Vagina (tissue), 2 donors: ENCODE results near the gene COBL.

ENCODE experiments used
- CTCF ChIP-seq, 3 experiments: fragments of 450-650 bp in 2 of 3; fragments of 200-600 bp in 1 of 3; sonication (generic) in 1 of 3; IDR thresholded peaks; one replicate each; pipeline ENCODE4 v1.5.1; 2017 to 2019; ENCODE audit warnings: antibody characterized with exemption in 3 of 3, mild to moderate bottlenecking in 2 of 3, moderate library complexity in 2 of 3
- POLR2A ChIP-seq, 2 donors: fragments of 450-650 bp; IDR thresholded peaks; one replicate each; pipeline ENCODE4 v1.6.1; 2017; ENCODE audit warnings: antibody characterized with exemption in 2 of 2, mild to moderate bottlenecking in 2 of 2, moderate library complexity in 2 of 2
- POLR2AphosphoS5 ChIP-seq, 2 donors: sonication (generic); formaldehyde crosslinking; IDR thresholded peaks; one replicate each; pipeline ENCODE4 v1.9.0; 2017; ENCODE audit warnings: antibody characterized with exemption in 2 of 2, mild to moderate bottlenecking in 2 of 2, low read depth in 1 of 2; ENCODE audit not compliant: insufficient read depth in 1 of 2

- TF ChIP-seq POLR2AphosphoS5 (IDR thresholded peaks at IDR 0.05; ENCODE audit: insufficient read depth in 1 of 2, low read depth in 1 of 2) (no peak), CTCF (IDR thresholded peaks at IDR 0.05) (no peak), POLR2A (IDR thresholded peaks at IDR 0.05) (no peak)
Observed at GRCh38 chr7:51073171-51073570, 243.4 kb downstream of the COBL start.
